Endothelial cell of umbilical vein (primary cell): ENCODE measurements around the gene EAF1. TPM values are rescaled to one million over a fixed set of nuclear protein-coding genes. Genes with fewer than 3 reads are reported as not detected.

Source experiments
- BruUV-seq: library from RNA; stranded (reverse); fragments of 400-500 nt; replicated peaks from 2 replicates; lab custom pipeline; 2021; lab: Mats Ljungman, UMichigan
- CTCF ChIA-PET: fragments of 300-600, 350-600 bp; sonication (Branson Sonifier 250); formaldehyde crosslinking; loops from one replicate; lab custom pipeline; 2021; ENCODE audit warnings: antibody characterized with exemption, inconsistent platforms; lab: Charles Lee
- POLR2A ChIA-PET: fragments of 300-600, 350-600 bp; sonication (Branson Sonifier 250); formaldehyde crosslinking; loops from one replicate; lab custom pipeline; 2021; ENCODE audit warnings: antibody characterized with exemption, inconsistent platforms; lab: Charles Lee
- DNase-seq: peaks from one replicate; pipeline ENCODE4 v3.0.0-alpha.2; 2011; ENCODE audit warnings: low read depth, low spot score
- FAIRE-seq: peaks from 2 replicates; lab custom pipeline; 2011; peaks lifted over from hg19 to GRCh38; lab: Jason Lieb, UNC
- H2AFZ ChIP-seq: 2 replicates; pipeline ENCODE4 v1.6.0; 2012; ENCODE audit warnings: low read depth, low read length, control low read depth, inconsistent platforms
- H3K27ac ChIP-seq: 2 replicates; pipeline ENCODE4 v1.5.1; 2011; ENCODE audit warnings: low read depth, mild to moderate bottlenecking, control low read depth, low read length, moderate library complexity; ENCODE audit not compliant: insufficient read depth
- H3K27me3 ChIP-seq, 2 experiments: 2 replicates each; pipeline versions ENCODE4 v1.6.0 to v1.6.1; 2011; ENCODE audit warnings: low read length in 2 of 2, mixed read lengths in 1 of 2; ENCODE audit not compliant: control insufficient read depth in 2 of 2, insufficient read depth in 2 of 2
- H3K36me3 ChIP-seq, 2 experiments: 2 replicates in 1 of 2; 3 replicates in 1 of 2; pipeline ENCODE4 v1.5.1; 2011; ENCODE audit warnings: low read length in 2 of 2, mild to moderate bottlenecking in 1 of 2, moderate library complexity in 1 of 2; ENCODE audit not compliant: control insufficient read depth in 2 of 2, insufficient read depth in 2 of 2; ENCODE audit errors: extremely low read depth in 1 of 2
- H3K4me1 ChIP-seq: 3 replicates; pipeline ENCODE4 v1.5.1; 2011; ENCODE audit warnings: mild to moderate bottlenecking, low read length; ENCODE audit not compliant: control insufficient read depth, insufficient read depth; ENCODE audit errors: extremely low read depth
- H3K4me2 ChIP-seq: 2 replicates; pipeline ENCODE4 v1.6.1; 2011; ENCODE audit warnings: low read length, control low read depth, mixed read lengths; ENCODE audit not compliant: insufficient read depth
- H3K4me3 ChIP-seq, 3 experiments: fragments of 200-600 bp in 1 of 3; sonication (generic), shearing (Covaris generic) in 1 of 3; replicated peaks in 1 of 3; 2 replicates each; pipeline ENCODE4 v1.5.1; 2011 to 2016; ENCODE audit warnings: control low read depth in 3 of 3, low read length in 3 of 3, mild to moderate bottlenecking in 2 of 3, inconsistent platforms in 1 of 3, low read depth in 1 of 3, moderate library complexity in 1 of 3; ENCODE audit not compliant: insufficient read depth in 1 of 3
- H3K79me2 ChIP-seq: 2 replicates; pipeline ENCODE4 v1.6.0; 2012; ENCODE audit warnings: low read length, inconsistent platforms; ENCODE audit not compliant: control insufficient read depth, insufficient read depth
- H3K9ac ChIP-seq: replicated peaks from 2 replicates; pipeline ENCODE3; 2011; ENCODE audit warnings: low read length, control low read depth; ENCODE audit not compliant: insufficient read depth; ENCODE audit errors: extremely low read depth
- H3K9me1 ChIP-seq: replicated peaks from 3 replicates; pipeline ENCODE4 v1.6.0; 2011; ENCODE audit warnings: mild to moderate bottlenecking, low read length; ENCODE audit not compliant: control insufficient read depth, insufficient read depth; ENCODE audit errors: extremely low read depth
- H3K9me3 ChIP-seq: replicated peaks from 2 replicates; pipeline ENCODE4 v1.5.1; 2012; ENCODE audit warnings: low read length, inconsistent platforms; ENCODE audit not compliant: control insufficient read depth, insufficient read depth
- H4K20me1 ChIP-seq: replicated peaks from 2 replicates; pipeline ENCODE3; 2011; ENCODE audit warnings: mild to moderate bottlenecking, low read length; ENCODE audit not compliant: control insufficient read depth, insufficient read depth; ENCODE audit errors: extremely low read depth
- CTCF ChIP-seq, 2 donors: IDR thresholded peaks; 1 replicate in 1 of 2; 2 replicates in 1 of 2; pipeline ENCODE4 v1.5.1; 2011; ENCODE audit warnings: low read length in 2 of 2, mild to moderate bottlenecking in 2 of 2, moderate library complexity in 2 of 2, control low read depth in 1 of 2, inconsistent platforms in 1 of 2, low read depth in 1 of 2; ENCODE audit not compliant: insufficient read depth in 1 of 2; ENCODE audit errors: extremely low read depth in 1 of 2
- EZH2 ChIP-seq: IDR thresholded peaks from 2 replicates; pipeline ENCODE4 v1.6.1; 2012; ENCODE audit warnings: borderline replicate concordance, low read depth, mild to moderate bottlenecking, moderate library complexity, low read length, inconsistent platforms; ENCODE audit not compliant: severe bottlenecking
- FOS ChIP-seq: IDR thresholded peaks from 2 replicates; pipeline ENCODE4 v1.6.1; 2011; ENCODE audit warnings: mild to moderate bottlenecking, low read length, moderate library complexity, borderline replicate concordance; ENCODE audit not compliant: insufficient read depth
- GATA2 ChIP-seq: IDR thresholded peaks from 2 replicates; pipeline ENCODE4 v1.7.0; 2011; ENCODE audit warnings: low read depth, mild to moderate bottlenecking, moderate library complexity, mixed read lengths, low read length; ENCODE audit not compliant: insufficient read length, insufficient read depth
- JUN ChIP-seq: IDR thresholded peaks from 2 replicates; pipeline ENCODE4 v1.6.1; 2011; ENCODE audit warnings: borderline replicate concordance, low read depth; ENCODE audit not compliant: insufficient read length, insufficient read depth
- MAX ChIP-seq: IDR thresholded peaks from 2 replicates; pipeline ENCODE4 v1.6.1; 2011; ENCODE audit not compliant: insufficient read depth, insufficient read length
- MYC ChIP-seq: IDR thresholded peaks from one replicate; pipeline ENCODE4 v1.6.1; 2011; ENCODE audit warnings: mild to moderate bottlenecking, low read depth, low read length
- POLR2A ChIP-seq: IDR thresholded peaks from 2 replicates; pipeline ENCODE4 v1.6.1; 2012; ENCODE audit warnings: low read depth, mild to moderate bottlenecking, control low read depth, low read length
- POLR2AphosphoS5 ChIP-seq: IDR thresholded peaks from 2 replicates; pipeline ENCODE4 v1.6.1; 2012; ENCODE audit warnings: low read depth, mild to moderate bottlenecking, control low read depth, low read length, moderate library complexity; ENCODE audit not compliant: insufficient read depth
- dilution Hi-C: fragments of 300-500 bp; cut with MboI; formaldehyde crosslinking; loops from one replicate; pipeline ENCODE4 v1.15.0; 2019; ENCODE audit warnings: low sequenced_read_pairs; ENCODE audit not compliant: extremely low pct_ligation_motif_present
- intact Hi-C: fragments of 100-400 bp; cut with micrococcal nuclease; formaldehyde crosslinking; loops from one replicate; pipeline ENCODE4 v1.10.0; 2022
- polyA plus RNA-seq, 4 experiments: library from polyadenylated mRNA; depleted of rRNA in 3 of 4; stranded (reverse) in 3 of 4; unstranded in 1 of 4; fragments of >200 nt; gene quantifications; 2 replicates each; pipeline versions ENCODE4 v1.2.1 to v1.2.3, GENCODE V29; 2011 to 2012; ENCODE audit warnings: missing spikeins in 1 of 4
- total RNA-seq: library from RNA; stranded (reverse); gene quantifications from 2 replicates; pipeline ENCODE4 v1.2.3, GENCODE V29; 2021

The EAF1 gene
- total and polyA plus RNA-seq, 2 donors (not counting 3 experiments of a cell fraction or from before 2014, with no cell fraction given), result 8.7 to 18.2 TPM

GRCh38 chr3:15475161-15475560 lies 47.8 kb downstream of the EAF1 start:
- H3K9me1 ChIP-seq, result no peaks in the 10 kb centered on the region
- dilution Hi-C loops (no loop called here), intact Hi-C loops (no loop called here)
- no peaks in the 10 kb centered on the region for H4K20me1 ChIP-seq
- no peak overlapping the region for H3K4me2 ChIP-seq
- no TSS peak for BruUV-seq
- TF ChIP-seq MYC, result no peak
- TF ChIP-seq MAX, result no peak
- no peak for TF ChIP-seq GATA2
- no peak for TF ChIP-seq POLR2A
- no peak for TF ChIP-seq POLR2AphosphoS5
- TF ChIP-seq FOS, result no peak
- TF ChIP-seq EZH2, result no peak
- no peak for TF ChIP-seq CTCF (IDR thresholded peaks at IDR 0.05; ENCODE audit: extremely low read depth in 1 of 2, insufficient read depth in 1 of 2, low read depth in 1 of 2, low read length in 2 of 2)
- no peak for TF ChIP-seq JUN
- H3K9me3 ChIP-seq, result no peaks in the 10 kb centered on the region
- no peaks in the 10 kb centered on the region for H3K36me3 ChIP-seq
- DNase-seq (no peak), FAIRE-seq (no peak)
- no peak overlapping the region for H2AFZ ChIP-seq
- no peaks in the 10 kb centered on the region for H3K79me2 ChIP-seq
- H3K27ac ChIP-seq, result no peak overlapping the region
- POLR2A ChIA-PET, result no interaction called here
- no peaks in the 10 kb centered on the region for H3K4me1 ChIP-seq
- CTCF ChIA-PET, result no interaction called here
- peaks cover 0 to 2% of the 10 kb centered on the region in 2 experiments for H3K27me3 ChIP-seq
- H3K9ac ChIP-seq, result no peak overlapping the region
- H3K4me3 ChIP-seq, result no peak overlapping the region
